COLO668 (cell line): ENCODE results near the gene IP6K2.

Experiments used
- DNase-seq: peaks from one replicate; lab custom pipeline; 2025; ENCODE audit not compliant: unreplicated experiment; lab: John Stamatoyannopoulos, UW

Gene IP6K2

DNA sequence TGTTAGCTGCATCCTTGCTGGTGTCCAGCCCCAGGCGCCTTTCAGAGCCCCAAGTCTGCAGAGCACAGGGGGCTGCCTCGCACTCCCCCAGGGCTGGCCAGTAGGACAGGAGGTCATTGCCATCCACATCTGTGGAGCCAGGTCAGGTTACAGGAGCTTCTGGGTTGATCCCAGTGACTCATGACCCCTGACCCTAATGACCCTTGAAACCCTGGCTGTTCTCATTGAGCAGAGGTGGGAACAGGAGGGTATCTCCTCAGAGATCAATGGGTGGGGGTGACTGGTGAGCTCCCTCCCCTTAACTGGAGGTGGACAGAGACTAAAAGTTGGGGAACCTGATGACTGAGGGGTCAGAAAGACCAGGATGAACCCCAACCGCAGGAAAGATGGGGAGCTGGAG lies 75.6 kb downstream of the IP6K2 start:
- no peak for DNase-seq

DNA sequence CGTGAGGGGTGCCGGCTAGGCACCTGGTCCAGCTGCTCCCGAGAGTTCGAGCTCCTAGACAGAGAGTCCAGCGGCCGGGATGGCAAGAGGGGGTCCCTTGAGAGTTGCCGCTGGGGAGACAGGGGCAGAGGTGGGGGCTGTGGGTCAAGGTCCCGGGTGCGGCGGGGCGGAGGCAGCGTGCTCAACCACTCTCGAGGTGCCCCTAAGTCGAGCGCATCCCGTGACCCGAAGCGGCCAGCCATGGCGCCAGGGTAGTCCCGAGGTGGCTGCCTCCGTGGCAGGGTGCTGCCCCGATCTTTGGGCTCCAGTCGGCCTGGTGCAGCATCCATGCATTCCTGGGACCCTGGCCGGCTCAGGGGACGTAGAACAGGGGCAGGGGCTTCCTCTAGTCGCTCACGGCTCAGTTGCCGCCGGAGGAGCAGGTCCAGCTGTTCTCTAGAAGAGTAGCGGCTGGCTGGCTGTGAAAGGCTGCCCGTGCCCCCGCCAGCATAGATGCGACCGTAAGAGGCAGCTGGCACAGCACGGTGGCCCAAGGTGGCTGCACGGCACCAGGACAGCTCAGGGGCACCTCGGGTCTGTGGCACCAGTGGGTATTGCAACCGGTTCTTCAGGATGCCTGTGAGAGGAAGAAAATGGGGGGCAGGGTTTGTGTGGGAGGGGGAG lies 76.9 kb downstream of the IP6K2 start:
- DNase-seq: no peak
